HG03571 (cell line): Measurements from ENCODE around the gene ZNF799.
"Not testable (repeated sequence)": the region's sequence is repeated elsewhere in the genome, so short reads cannot be mapped to it uniquely, and the experiment has no call there.

Experiments used
- ATAC-seq: cut with Tn5 transposase; IDR thresholded peaks from one replicate; pipeline ENCODE4 v1.9.1; 2021; ENCODE audit not compliant: unreplicated experiment

The ZNF799 gene

DNA sequence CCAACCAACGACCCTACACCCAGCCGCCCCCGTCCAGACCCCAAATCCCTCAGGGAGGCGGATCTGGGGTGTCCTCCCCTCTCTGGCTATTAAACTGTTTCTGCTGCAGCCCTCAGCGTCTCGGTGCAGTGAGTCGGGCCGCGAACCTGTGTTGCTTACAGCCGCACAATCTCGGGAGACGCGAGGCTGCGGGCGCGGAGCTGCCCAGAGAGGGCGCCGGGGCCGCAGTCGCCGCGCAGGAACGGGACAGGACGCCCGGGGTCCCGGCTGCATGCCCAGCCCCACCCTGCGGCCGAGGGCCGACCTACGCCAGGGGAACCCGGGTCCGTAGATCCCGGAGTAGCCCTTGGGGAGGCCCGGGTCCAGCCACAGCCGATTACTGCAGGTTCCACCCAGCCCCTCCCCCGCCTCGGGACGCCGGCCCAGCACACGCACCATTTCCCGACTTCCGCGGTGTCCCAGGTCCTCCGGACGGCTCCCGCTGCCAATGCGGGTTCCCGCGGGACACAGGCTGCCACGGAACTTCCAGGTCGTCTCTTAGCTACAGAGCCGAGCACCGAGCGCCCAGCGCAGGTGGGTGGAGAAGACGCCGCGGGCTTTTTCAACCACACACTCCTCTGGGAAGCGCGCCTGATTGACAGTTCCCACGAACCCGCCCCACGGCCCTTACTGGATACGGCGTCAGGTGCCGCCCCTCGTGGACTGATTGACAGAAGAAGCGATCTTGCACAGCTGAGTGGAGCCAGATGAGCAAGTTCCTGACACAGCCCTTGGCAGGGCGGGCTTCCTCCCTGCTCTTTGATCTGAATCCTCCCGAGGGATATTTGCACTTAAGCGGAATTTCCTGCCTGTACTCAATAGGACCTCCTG lies at the start of gene ZNF799:
ZNF799 (minus strand) TSS at position 639 of the 870 bp plus-strand sequence; CDS start at position 438, 201 bp downstream.
- ATAC-seq = peak; percentile 82

DNA sequence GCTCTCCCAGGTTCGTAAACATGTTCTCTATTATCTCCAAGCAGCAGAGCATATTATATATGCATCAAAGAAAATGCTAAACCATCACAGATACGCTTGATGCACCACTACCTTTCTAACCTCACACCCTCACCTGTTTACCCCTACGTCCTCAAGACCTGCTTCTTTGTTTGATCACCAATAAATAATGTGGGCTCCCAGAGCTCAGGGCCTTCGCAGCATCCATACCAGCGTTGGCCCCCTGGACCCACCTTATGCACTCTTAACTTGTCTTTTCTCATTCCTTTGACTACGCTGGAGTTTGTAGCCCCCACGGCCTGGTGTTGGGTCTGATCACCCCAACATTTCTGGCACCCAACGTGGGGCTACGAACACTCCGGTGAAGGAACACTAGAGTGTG lies 49.8 kb upstream of the ZNF799 start:
- ATAC-seq = no peak

DNA sequence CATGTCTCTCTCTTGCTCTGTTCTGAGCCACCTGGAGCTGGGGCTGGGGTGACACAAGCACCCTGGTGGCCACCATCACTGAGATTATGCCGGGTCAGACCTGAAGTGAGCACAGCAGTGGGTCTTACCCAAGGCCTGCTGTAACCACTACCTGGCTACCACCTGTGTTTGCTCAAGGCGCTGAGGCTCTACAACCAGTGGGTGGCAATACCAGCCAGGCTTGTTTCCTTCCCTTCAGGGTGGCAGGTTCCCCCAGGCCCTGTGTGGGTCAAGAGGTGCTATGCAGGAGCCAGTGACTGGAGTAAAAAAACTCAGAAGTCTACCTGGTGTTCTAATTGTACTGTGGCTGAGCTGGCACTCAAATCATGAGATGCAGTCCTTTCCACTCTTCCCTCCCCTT lies 47.7 kb upstream of the ZNF799 start:
- no peak for ATAC-seq

DNA sequence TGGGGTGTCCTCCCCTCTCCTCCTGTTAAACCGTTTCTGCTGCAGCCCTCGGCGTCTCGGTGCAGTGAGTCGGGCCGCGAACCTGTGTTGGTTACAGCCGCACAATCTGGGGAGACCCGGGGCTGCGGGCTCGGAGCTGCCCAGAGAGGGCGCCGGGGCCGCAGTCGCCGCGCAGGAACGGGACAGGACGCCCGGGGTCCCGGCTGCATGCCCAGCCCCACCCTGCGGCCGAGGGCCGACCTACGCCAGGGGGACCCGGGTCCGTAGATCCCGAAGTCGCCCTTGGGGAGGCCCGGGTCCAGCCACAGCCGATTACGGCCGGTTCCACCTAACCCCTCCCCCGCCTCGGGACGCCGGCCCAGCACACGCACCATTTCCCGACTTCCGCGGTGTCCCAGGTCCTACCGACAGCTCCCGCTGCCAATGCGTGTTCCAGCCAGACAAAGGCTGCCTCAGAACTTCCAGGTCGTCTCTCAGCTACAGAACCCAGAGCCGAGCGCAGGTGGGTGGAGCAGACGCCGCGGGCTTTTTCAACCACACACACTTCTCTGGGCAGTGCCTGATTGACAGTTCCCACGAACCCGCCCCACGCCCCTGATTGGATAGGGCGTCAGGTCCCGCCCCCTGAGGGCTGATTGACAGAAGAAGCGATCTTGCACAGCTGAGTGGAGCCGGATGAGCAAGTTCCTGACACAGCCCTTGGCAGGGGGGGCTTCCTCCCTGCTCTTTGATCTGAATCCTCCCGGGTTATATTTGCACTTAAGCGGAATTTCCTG lies 39.7 kb upstream of the ZNF799 start, which contains the start of gene ZNF443:
ZNF443 (minus strand) TSS at position 481 of the 776 bp plus-strand sequence; CDS start at position 374, 107 bp downstream.
- ATAC-seq = peak; percentile 88

DNA sequence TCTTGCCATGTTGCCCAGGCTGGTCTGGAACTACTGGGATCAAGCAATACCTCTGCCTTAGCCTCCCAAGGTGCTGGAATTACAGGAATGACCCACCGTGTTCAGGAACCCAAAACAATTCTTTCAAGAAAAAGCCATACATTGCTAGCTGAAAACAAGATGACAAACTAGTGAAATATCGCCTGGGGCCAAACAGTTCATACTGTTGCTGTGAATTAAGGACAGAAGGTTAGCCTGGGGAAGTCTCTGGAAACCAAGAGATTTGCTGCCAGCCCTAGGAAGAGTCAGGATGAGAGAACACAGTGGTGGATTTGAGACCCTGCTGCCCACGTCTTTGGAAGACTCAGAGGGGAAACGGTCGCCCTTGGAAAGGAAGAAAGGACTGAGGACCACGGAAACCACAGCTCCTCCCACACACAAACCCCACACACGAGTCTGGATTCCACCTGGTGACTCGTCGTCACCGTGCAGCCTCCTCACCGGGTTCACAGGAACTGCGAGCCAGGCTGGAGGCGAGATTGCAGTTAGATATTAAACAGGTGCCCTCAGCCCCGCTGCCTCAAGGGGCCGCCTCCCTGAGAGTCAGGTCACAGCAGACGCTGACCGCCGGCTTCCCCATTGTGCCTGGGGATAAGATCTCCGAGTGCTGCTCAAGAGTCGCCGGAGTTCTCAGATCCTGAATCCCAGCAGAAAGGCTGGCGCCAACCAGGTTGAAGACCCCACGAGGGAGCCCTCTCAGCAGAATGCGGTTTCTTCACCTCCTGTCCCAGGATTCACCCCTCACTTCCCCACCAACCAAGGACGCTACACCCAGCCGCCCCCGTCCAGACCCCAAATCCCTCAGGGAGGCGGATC lies 38.8 kb upstream of the ZNF799 start:
- peak; percentile 29 for ATAC-seq

DNA sequence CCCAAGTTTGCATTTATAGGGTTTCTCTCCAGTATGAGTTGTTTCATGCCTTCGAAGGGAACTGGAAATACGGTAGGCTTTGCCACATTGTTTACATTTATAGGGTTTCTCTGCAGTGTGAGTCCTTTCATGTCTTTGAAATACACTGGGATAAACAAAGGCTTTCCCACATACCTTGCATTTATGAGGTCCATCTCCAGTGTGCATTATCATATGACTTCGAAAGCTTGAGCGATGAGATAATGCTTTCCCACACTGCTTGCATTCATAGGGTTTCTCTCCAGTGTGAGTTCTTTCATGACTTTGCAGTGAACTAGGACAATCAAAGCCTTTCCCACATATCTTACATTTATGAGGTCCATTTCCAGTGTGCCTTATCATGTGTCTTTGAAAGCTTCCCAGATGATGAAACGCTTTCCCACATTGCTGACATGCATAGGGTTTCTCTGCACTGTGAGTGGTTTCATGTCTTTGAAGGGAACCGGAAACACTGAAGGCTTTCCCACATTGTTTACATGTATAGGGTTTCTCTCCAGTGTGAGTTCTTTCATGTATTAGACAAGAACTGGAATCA lies 29.7 kb upstream of the ZNF799 start:
- not testable (repeated sequence) for ATAC-seq

DNA sequence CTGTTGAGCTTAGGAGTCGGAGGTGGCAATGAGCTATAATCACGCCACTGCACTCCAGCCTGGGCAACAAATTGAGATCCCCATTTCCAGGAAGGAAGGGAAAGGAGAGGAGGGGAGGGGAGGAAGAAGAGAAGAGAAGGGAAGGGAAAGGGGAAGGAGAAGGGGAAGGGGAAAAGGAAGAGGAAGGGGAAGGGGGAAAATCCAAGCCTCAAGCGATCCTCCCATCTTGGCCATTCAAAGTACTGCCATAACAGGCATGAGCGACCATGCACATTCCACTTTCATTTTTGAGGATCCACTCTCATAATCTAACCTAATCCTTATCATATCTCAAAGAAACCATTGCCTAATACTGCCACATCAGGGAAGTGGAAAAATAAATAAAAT lies 24.8 kb upstream of the ZNF799 start:
- ATAC-seq = no peak

DNA sequence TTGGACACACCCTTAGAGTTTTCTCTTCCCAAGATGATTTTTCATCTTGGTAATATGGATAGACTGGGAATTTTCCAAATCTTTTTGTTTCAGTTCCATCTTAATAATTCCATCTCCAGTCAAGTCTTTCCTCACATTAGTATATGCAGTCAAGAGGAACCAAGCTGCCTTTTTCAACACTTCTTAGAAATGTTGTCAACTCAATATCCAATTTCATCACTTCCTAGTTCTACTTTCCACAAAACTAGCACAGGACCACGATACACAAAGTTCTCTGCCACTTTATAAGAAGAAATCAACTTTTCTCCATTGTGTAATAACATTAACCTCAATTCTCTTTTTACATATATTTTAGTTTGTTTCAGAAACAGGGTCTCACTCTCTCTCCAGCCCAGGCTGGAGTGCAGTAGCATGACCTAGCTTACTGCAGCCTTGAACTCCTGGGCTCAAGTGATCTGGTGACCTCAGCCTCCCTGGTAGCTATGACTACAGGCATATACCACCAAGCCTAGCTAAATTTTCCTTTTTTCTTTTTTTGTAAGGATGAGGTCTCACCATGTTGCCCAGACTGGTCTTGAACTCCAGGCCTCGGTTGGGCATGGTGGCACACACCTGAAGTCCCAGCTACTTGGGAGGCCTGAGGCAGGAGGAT lies 24.3 kb upstream of the ZNF799 start:
- no peak for ATAC-seq

DNA sequence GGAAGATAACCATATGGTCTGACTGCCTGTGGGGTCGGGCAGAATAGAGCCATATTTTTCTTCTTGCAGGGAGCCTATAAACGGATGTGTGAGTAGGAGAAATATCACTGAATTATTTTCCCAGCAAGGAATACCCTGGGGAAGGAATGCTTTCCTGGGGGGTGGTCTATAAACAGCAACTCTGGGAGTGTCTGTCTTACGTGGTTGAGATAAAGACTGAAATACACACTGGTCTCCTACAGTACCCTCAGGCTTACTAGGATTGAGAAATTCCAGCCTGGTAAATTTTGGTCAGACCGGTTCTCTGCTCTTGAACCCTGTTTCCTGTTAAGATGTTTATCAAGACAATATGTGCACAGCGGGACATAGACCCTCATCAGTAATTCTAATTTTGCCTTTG lies 16.2 kb upstream of the ZNF799 start:
- not testable (repeated sequence) for ATAC-seq

DNA sequence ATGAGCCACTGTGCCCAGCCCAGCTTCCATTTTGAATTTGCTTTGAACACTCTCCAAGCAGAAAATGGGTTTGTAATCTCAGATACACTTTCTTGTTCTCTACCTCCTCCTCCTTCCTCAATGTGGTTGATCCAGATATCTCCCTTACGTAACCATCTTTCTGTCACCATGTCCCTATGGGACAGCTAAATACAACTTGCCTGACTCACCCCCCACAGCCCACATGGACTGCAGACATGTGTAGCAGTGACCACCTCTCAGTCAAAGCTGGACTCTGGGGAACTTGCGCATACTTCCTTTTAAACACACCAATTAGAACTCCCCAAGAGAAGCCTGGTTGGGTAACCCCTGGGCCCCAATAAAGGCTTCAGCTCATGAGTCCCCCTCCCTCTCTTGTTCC lies 10.8 kb upstream of the ZNF799 start:
- ATAC-seq = no peak

DNA sequence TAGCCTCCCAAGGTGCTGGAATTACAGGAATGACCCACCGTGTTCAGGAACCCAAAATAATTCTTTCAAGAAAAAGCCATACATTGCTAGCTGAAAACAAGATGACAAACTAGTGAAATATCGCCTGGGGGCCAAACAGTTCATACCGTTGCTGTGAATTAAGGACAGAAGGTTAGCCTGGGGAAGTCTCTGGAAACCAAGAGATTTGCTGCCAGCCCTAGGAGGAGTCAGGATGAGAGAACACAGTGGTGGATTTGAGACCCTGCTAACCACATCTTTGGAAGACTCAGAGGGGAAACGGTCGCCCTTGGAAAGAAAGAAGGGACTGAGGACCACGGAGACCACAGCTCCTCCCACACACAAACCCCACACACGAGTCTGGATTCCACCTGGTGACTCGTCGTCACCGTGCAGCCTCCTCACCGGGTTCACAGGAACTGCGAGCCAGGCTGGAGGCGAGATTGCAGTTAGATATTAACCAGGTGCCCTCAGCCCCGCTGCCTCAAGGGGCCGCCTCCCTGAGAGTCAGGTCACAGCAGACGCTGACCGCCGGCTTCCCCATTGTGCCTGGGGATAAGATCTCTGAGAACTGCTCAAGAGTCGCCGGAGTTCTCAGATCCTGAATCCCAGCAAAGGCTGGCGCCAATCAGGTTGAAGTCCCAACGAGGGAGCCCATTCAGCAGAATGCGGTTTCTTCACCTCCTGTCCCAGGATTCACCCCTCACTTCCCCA lies 1.0 kb downstream of the ZNF799 start:
- ATAC-seq = peak; percentile 30

DNA sequence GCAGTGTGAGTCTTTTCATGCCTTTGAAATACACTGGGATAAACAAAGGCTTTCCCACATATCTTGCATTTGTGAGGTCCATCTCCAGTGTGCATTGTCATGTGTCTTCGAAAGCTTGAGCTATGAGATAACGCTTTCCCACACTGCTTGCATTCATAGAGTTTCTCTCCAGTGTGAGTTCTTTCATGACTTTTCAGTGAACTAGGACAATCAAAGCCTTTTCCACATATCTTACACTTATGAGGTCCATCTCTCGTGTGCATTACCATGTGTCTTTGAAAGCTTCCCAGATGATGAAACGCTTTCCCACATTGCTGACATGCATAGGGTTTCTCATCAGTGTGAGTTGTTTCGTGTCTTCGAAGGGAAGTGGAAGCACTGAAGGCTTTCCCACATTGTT lies 9.9 kb downstream of the ZNF799 start:
- not testable (repeated sequence) for ATAC-seq

DNA sequence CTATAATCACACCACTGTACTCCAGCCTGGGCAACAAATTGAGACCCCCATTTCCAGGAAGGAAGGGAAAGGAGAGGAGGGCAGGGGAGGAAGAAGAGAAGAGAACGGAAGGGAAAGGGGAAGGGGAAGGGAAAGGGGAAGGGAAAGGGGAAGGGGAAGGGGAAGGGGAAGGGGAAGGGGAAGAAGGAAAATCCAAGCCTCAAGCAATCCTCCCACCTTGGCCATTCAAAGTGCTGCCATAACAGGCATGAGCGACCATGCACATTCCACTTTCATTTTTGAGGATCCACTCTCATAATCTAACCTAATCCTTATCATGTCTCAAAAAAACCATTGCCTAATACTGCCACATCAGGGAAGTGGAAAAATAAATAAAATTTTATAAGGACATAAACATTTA lies 14.7 kb downstream of the ZNF799 start:
- not testable (repeated sequence) for ATAC-seq

DNA sequence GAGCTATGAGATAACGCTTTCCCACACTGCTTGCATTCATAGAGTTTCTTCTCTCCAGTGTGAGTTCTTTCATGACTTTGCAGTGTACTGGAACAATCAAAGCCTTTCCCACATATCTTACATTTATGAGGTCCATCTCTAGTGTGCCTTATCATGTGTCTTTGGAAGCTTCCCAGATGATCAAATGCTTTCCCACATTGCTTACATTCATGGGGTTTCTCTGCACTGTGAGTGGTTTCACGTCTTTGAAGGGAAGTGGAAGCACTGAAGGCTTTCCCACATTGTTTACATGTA lies 20.7 kb downstream of the ZNF799 start:
- ATAC-seq = no peak

DNA sequence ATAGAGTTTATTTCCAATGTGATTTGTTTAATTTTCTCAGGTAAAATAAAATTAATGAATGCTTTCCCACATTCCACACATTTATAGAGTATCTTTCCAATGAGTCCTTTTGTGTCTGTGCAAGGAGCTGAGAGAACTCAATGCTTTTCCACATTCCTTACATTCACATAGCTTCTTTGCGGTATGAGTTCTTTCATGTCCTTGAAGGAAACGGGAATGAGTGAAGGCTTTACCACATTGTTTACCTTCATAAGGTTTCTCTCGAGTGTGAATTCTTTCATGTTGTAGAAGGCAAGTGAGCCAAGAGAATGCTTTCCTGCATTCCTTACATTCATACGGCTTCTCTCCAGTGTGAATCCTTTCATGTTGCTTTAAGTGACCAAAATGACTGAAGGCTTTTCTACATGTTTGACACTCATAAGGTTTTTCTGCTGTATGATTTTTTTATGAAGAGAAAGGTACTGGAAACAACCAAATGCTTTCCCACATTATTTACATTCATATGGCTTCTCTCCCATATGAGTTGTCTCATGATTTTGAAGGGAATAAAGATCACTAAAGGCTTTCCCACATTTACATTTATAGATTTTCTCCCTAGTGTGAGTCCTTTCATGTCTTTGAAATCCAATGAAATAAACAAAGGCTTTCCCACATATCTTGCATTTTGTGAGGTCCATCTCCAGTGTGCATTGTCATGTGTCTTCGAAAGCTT lies 21.2 kb downstream of the ZNF799 start:
- ATAC-seq = no peak

DNA sequence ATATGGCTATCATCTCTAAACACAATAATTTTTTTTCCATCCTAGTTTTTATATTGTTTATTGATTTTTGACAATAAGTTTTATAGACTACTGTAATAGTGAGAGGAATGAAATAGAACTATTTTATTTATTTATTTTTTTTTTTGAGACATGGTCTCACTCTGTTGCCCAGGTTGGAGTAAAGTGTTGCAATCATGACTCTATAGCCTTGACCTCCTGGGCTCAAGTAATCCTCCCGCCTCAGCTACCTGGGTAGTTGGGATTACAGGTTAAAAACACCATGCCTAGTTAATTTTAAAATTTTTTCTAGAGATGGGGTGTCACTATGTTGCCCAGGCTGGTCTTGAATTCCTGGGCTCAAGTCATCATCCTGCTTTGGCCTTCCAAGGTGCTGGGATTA lies 27.0 kb downstream of the ZNF799 start:
- no peak for ATAC-seq

DNA sequence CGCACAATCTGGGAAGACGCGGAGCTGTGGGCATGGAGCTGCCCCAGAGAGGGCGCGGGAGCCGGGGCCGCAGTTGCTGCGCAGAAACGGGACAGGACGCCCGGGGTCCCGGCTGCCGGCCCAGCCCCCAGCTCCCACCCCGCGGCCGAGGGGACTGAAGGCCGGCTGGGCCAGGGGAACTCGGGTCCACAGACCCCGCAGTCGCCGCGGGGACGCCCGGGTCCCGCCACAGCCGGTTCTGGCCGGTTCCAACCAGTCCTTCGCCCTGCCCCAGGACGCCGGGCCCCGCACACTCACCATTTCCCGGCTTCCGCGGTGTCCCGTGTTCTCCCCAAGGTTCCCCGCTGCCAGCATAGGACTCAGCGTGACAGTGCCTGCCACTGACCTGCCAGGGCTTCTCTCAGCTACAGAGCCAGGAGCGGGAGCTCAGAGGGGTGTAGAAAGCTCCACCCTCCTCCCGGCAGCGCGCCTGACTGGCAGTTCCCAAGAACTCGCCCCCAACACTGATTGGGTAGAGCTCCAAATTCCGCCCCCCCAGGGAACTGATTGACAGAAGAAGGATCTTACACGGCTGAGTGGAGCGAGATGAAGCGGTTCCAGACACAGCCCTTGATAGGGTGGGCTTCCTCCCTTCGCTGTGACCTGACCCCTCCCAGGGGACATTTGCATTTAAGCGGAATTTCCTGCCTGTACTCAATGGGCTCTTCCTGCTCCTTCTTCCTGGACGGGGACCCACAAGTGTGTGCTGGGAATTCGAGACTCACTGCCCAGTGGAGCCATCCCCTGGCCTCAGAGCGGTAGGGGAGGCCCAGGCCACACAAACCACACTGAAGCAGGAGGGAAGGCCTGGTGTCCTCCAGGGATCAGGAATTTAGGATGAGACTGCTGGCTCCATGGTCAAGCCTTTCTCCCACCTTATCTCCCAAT lies 35.6 kb downstream of the ZNF799 start, which contains the start of gene ZNF442:
ZNF442 (minus strand) TSS at position 448 of the 927 bp plus-strand sequence. CDS start 2,052 bp downstream, outside the sequence.
- ATAC-seq = peak; percentile 81
